Esophagus muscularis mucosa (tissue), 4 donors: ENCODE data around the gene GNL1. TPM values are rescaled to one million over a fixed set of nuclear protein-coding genes. Genes with fewer than 3 reads are reported as not detected.

Source experiments
- DNase-seq: peaks from one replicate; pipeline ENCODE4 v3.0.0-alpha.2; 2017; ENCODE audit errors: extremely low spot score
- H3K27ac ChIP-seq, 4 donors: fragments of 200-600 bp; sonication (generic); replicated peaks in 1 of 4; 1 replicate in 3 of 4; 2 replicates in 1 of 4; pipeline ENCODE4 v1.5.1; 2016 to 2019; ENCODE audit warnings: mild to moderate bottlenecking in 1 of 4
- H3K27me3 ChIP-seq, 4 donors: fragments of 200-600 bp; sonication (generic); one replicate each; pipeline versions ENCODE4 v1.5.1 to v1.6.0; 2016 to 2019
- H3K36me3 ChIP-seq, 4 donors: fragments of 200-600 bp; sonication (generic); one replicate each; pipeline ENCODE4 v1.5.1; 2016 to 2019
- H3K4me1 ChIP-seq, 4 donors: fragments of 200-600 bp; sonication (generic); one replicate each; pipeline ENCODE4 v1.5.1; 2016 to 2019
- H3K4me3 ChIP-seq, 4 donors: fragments of 200-600 bp; sonication (generic); 1 replicate in 2 of 4; 2 replicates in 2 of 4; pipeline ENCODE4 v1.5.1; 2016 to 2019; ENCODE audit warnings: mild to moderate bottlenecking in 4 of 4, moderate library complexity in 1 of 4
- H3K9me3 ChIP-seq, 4 donors: fragments of 200-600 bp; sonication (generic); 1 replicate in 3 of 4; 2 replicates in 1 of 4; pipeline ENCODE4 v1.5.1; 2016 to 2019
- EP300 ChIP-seq: sonication (generic); formaldehyde crosslinking; IDR thresholded peaks from one replicate; pipeline ENCODE4 v1.6.1; 2017; ENCODE audit warnings: antibody characterized with exemption
- POLR2A ChIP-seq: fragments of 450-650 bp; IDR thresholded peaks from one replicate; pipeline ENCODE4 v1.6.1; 2017; ENCODE audit warnings: antibody characterized with exemption, moderate library complexity, mild to moderate bottlenecking, low read depth
- POLR2AphosphoS5 ChIP-seq, 2 donors: sonication (generic); formaldehyde crosslinking; IDR thresholded peaks; one replicate each; pipeline ENCODE4 v1.6.1; 2017; ENCODE audit warnings: antibody characterized with exemption in 2 of 2
- WGBS: methylation state at CpG from one replicate; pipeline ENCODE4 v1.1.5; 2018; 5-methylcytosine and 5-hydroxymethylcytosine counted together
- intact Hi-C: fragments of 100-400 bp; cut with DNase I; formaldehyde crosslinking; loops from one replicate; pipeline ENCODE4 v1.15.1; 2023
- total RNA-seq, 4 donors: library from RNA; depleted of rRNA; stranded (reverse); fragments of >200 nt; gene quantifications; one replicate each; pipeline versions ENCODE4 v1.1.0 to v1.2.1, GENCODE V29; 2016
- TF ChIP-seq, protein P1 (sequence below), 3 experiments: fragments of 200-600 bp in 2 of 3; fragments of 450-650 bp in 1 of 3; sonication (generic) in 2 of 3; IDR thresholded peaks; one replicate each; pipeline ENCODE4 v1.5.1; 2017 to 2019; ENCODE audit warnings: antibody characterized with exemption in 3 of 3, mild to moderate bottlenecking in 2 of 3, moderate library complexity in 1 of 3

Gene GNL1, protein sequence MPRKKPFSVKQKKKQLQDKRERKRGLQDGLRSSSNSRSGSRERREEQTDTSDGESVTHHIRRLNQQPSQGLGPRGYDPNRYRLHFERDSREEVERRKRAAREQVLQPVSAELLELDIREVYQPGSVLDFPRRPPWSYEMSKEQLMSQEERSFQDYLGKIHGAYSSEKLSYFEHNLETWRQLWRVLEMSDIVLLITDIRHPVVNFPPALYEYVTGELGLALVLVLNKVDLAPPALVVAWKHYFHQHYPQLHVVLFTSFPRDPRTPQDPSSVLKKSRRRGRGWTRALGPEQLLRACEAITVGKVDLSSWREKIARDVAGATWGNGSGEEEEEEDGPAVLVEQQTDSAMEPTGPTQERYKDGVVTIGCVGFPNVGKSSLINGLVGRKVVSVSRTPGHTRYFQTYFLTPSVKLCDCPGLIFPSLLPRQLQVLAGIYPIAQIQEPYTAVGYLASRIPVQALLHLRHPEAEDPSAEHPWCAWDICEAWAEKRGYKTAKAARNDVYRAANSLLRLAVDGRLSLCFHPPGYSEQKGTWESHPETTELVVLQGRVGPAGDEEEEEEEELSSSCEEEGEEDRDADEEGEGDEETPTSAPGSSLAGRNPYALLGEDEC
- 10 to 100 TPM; 30.3 to 53.5 (median 36.1) TPM for total RNA-seq

- peak within 1 kb of the TSS; percentile 84 to 96 (median 89) for H3K4me3 ChIP-seq
- peak; percentile 73 to 89 for TF ChIP-seq POLR2AphosphoS5 (IDR thresholded peaks at IDR 0.05)
- no peak for TF ChIP-seq EP300
- TF ChIP-seq, protein P1, sequence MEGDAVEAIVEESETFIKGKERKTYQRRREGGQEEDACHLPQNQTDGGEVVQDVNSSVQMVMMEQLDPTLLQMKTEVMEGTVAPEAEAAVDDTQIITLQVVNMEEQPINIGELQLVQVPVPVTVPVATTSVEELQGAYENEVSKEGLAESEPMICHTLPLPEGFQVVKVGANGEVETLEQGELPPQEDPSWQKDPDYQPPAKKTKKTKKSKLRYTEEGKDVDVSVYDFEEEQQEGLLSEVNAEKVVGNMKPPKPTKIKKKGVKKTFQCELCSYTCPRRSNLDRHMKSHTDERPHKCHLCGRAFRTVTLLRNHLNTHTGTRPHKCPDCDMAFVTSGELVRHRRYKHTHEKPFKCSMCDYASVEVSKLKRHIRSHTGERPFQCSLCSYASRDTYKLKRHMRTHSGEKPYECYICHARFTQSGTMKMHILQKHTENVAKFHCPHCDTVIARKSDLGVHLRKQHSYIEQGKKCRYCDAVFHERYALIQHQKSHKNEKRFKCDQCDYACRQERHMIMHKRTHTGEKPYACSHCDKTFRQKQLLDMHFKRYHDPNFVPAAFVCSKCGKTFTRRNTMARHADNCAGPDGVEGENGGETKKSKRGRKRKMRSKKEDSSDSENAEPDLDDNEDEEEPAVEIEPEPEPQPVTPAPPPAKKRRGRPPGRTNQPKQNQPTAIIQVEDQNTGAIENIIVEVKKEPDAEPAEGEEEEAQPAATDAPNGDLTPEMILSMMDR (IDR thresholded peaks at IDR 0.05), result no peak
- peak; percentile 32 for TF ChIP-seq POLR2A
- 1% methylated on average over 38 of the region's 71 CpGs for WGBS
- peaks cover 19 to 39% (median 30%) of the 10 kb centered on the region in 4 donors for H3K4me1 ChIP-seq
- H3K27me3 ChIP-seq, result no peaks in the 10 kb centered on the region
- peak within 1 kb of the TSS; percentile 98 to 100 (median 98) for H3K27ac ChIP-seq
- H3K36me3 ChIP-seq, result peaks cover 15 to 37% (median 32%) of the 10 kb centered on the region in 4 donors
- intact Hi-C loops, result loop anchor here (2.0 kb wide), 1 partner anchor 15 kb away; the partner anchor contains the start of gene ABCF1
- no peaks in the 10 kb centered on the region for H3K9me3 ChIP-seq
- peak; percentile 97 for DNase-seq
Measured at GRCh38 chr6:30556066-30556905, at the start of gene GNL1. Gene GNL1, minus strand, starts transcription at chr6:30556489. Its CDS starts 286 bp downstream, at chr6:30556203.

- intact Hi-C loops, result no loop called here
- 89% methylated on average over 13 of the region's 13 CpGs for WGBS
- H3K4me3 ChIP-seq, result no peak overlapping the region
- no peaks in the 10 kb centered on the region for H3K27me3 ChIP-seq
- H3K36me3 ChIP-seq, result peaks cover 83 to 89% (median 87%) of the 10 kb centered on the region in 4 donors
- H3K9me3 ChIP-seq, result no peaks in the 10 kb centered on the region
- peaks cover 0 to 10% (median under 1%) of the 10 kb centered on the region in 4 donors for H3K4me1 ChIP-seq
- H3K27ac ChIP-seq, result no peak overlapping the region
- TF ChIP-seq POLR2A, result no peak
- DNase-seq, result no peak
Measured at GRCh38 chr6:30603961-30604360, 47.7 kb upstream of the GNL1 start.

- H3K36me3 ChIP-seq, result peaks cover 66 to 71% (median 68%) of the 10 kb centered on the region in 4 donors
- no peaks in the 10 kb centered on the region for H3K27me3 ChIP-seq
- TF ChIP-seq POLR2AphosphoS5 (IDR thresholded peaks at IDR 0.05) (peak in 1 of 2 donors; percentile 46), POLR2A (no peak)
- TF ChIP-seq, protein P1 (IDR thresholded peaks at IDR 0.05), result no peak
- no peaks in the 10 kb centered on the region for H3K9me3 ChIP-seq
- peaks cover 0 to 10% (median 2%) of the 10 kb centered on the region in 4 donors for H3K4me1 ChIP-seq
- H3K27ac ChIP-seq, result no peak overlapping the region
- 93% methylated on average over 28 of the region's 39 CpGs for WGBS
- no peak for DNase-seq
- no peak overlapping the region for H3K4me3 ChIP-seq
- intact Hi-C loops, result no loop called here
Measured at GRCh38 chr6:30601815-30602641, 45.7 kb upstream of the GNL1 start.

DNA sequence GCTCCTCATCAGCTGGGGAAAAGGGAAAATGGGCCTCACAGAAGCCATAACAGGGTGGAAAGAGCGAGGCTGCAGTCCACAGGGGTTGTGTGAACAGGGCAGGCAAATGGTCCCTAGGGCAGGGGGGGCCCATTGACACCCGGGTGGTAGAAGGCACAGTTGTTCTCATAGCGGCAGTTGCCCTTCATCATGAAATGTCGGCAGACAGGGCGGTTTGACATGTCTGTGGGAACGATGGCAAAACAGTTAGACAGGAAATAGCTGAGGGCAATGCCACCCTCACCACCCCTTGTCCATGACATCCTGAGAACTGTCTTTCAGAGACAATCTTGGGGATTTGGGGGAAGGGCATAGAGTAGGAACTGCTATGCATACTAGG is 45.1 kb upstream of the GNL1 start:
- H3K4me3 ChIP-seq, result no peak overlapping the region
- DNase-seq, result no peak
- H3K27ac ChIP-seq, result no peak overlapping the region
- WGBS, result 54% methylated on average over 4 of the region's 6 CpGs
- peaks cover 0 to 10% (median 2%) of the 10 kb centered on the region in 4 donors for H3K4me1 ChIP-seq
- H3K27me3 ChIP-seq, result no peaks in the 10 kb centered on the region
- TF ChIP-seq EP300, result no peak
- TF ChIP-seq POLR2A, result no peak
- TF ChIP-seq, protein P1 (IDR thresholded peaks at IDR 0.05), result no peak
- no peak for TF ChIP-seq POLR2AphosphoS5 (IDR thresholded peaks at IDR 0.05)
- H3K36me3 ChIP-seq, result peaks cover 59 to 71% (median 62%) of the 10 kb centered on the region in 4 donors
- H3K9me3 ChIP-seq, result no peaks in the 10 kb centered on the region
- intact Hi-C loops, result no loop called here
